H1 (cell line): ENCODE data around the gene PPP2R2C. TPM values are rescaled to one million over a fixed set of nuclear protein-coding genes. Genes with fewer than 3 reads are reported as not detected.

Experiments
- CTCF ChIA-PET: fragments of 300-600 bp; sonication (Branson Sonifier 250); formaldehyde crosslinking; loops from one replicate; lab custom pipeline; 2021; ENCODE audit not compliant: partially characterized antibody; lab: Charles Lee
- POLR2A ChIA-PET: fragments of 300-600 bp; sonication (Branson Sonifier 250); formaldehyde crosslinking; loops from one replicate; lab custom pipeline; 2021; ENCODE audit warnings: inconsistent platforms; ENCODE audit not compliant: partially characterized antibody; lab: Charles Lee
- DNase-seq, 2 experiments: peaks; one replicate each; pipeline versions ENCODE4 v3.0.0 to v3.0.0-alpha.2; 2010 to 2022; ENCODE audit warnings: low spot score in 2 of 2, low read depth in 1 of 2, mixed read lengths in 1 of 2
- FAIRE-seq: peaks from 2 replicates; lab custom pipeline; 2011; peaks lifted over from hg19 to GRCh38; lab: Jason Lieb, UNC
- H2AFZ ChIP-seq: 2 replicates; pipeline ENCODE4 v1.8.1; 2012; ENCODE audit warnings: low read length, inconsistent platforms
- H2AK5ac ChIP-seq: 2 replicates; pipeline ENCODE4 v1.6.1; 2013; ENCODE audit warnings: low read depth, low read length
- H2BK120ac ChIP-seq: replicated peaks from 2 replicates; pipeline ENCODE3; 2013; ENCODE audit warnings: low read depth, low read length, inconsistent platforms
- H2BK12ac ChIP-seq: 2 replicates; pipeline ENCODE4 v1.6.1; 2013; ENCODE audit warnings: low read depth, low read length
- H2BK15ac ChIP-seq: 2 replicates; pipeline ENCODE4 v1.6.1; 2013; ENCODE audit warnings: low read length
- H2BK20ac ChIP-seq: 2 replicates; pipeline ENCODE4 v1.6.1; 2013; ENCODE audit warnings: low read length
- H2BK5ac ChIP-seq: 2 replicates; pipeline ENCODE4 v1.6.1; 2013; ENCODE audit warnings: low read depth, low read length
- H3K14ac ChIP-seq: 2 replicates; pipeline ENCODE4 v1.6.1; 2013; ENCODE audit warnings: inconsistent platforms; ENCODE audit not compliant: insufficient read length
- H3K18ac ChIP-seq: 2 replicates; pipeline ENCODE4 v1.6.1; 2013; ENCODE audit warnings: low read length; ENCODE audit errors: extremely low read depth
- H3K23ac ChIP-seq: 2 replicates; pipeline ENCODE4 v1.6.1; 2013; ENCODE audit warnings: inconsistent platforms; ENCODE audit not compliant: insufficient read length
- H3K23me2 ChIP-seq: 2 replicates; pipeline ENCODE4 v1.6.1; 2013; ENCODE audit warnings: low read depth, low read length
- H3K27ac ChIP-seq: 2 replicates; pipeline ENCODE4 v1.6.1; 2011; ENCODE audit warnings: low read depth, low read length, inconsistent platforms
- H3K27me3 ChIP-seq, 4 experiments: replicated peaks in 1 of 4; 1 replicate in 1 of 4; 2 replicates in 3 of 4; pipeline versions ENCODE4 v1.6.1 to v1.8.1; 2011 to 2013; ENCODE audit warnings: low read length in 3 of 4, mild to moderate bottlenecking in 3 of 4, inconsistent platforms in 2 of 4, mixed read lengths in 2 of 4, moderate library complexity in 1 of 4; ENCODE audit not compliant: control insufficient read depth in 3 of 4, insufficient read depth in 3 of 4; ENCODE audit errors: extremely low read depth in 1 of 4
- H3K36me3 ChIP-seq, 4 experiments: 2 replicates each; pipeline versions ENCODE4 v1.6.1 to v1.8.1; 2011 to 2013; ENCODE audit warnings: mild to moderate bottlenecking in 4 of 4, low read length in 3 of 4, moderate library complexity in 2 of 4, control low read depth in 1 of 4, inconsistent platforms in 1 of 4; ENCODE audit not compliant: insufficient read depth in 4 of 4, control insufficient read depth in 2 of 4
- H3K4ac ChIP-seq: replicated peaks from 2 replicates; pipeline ENCODE3; 2013; ENCODE audit warnings: low read length, low read depth, mixed read lengths, inconsistent platforms; ENCODE audit not compliant: insufficient read length
- H3K4me1 ChIP-seq, 4 experiments: replicated peaks in 1 of 4; 1 replicate in 1 of 4; 2 replicates in 3 of 4; pipeline versions ENCODE4 v1.6.1 to v1.8.1; 2011 to 2013; ENCODE audit warnings: low read length in 3 of 4, inconsistent platforms in 2 of 4, mixed read lengths in 1 of 4; ENCODE audit not compliant: insufficient read depth in 4 of 4, control insufficient read depth in 3 of 4
- H3K4me2 ChIP-seq, 2 experiments: 2 replicates each; pipeline versions ENCODE4 v1.6.1 to v1.8.1; 2011 to 2013; ENCODE audit warnings: low read depth in 2 of 2, low read length in 2 of 2, control low read depth in 1 of 2, inconsistent platforms in 1 of 2, mild to moderate bottlenecking in 1 of 2; ENCODE audit not compliant: insufficient read depth in 1 of 2
- H3K4me3 ChIP-seq, 4 experiments: fragments of 200-600, 300-600 bp in 1 of 4; sonication (generic), shearing (Covaris generic), sonication (Bioruptor Twin) in 1 of 4; 2 replicates each; pipeline versions ENCODE4 v1.5.1 to v1.8.1; 2011 to 2016; ENCODE audit warnings: low read length in 4 of 4, low read depth in 3 of 4, control low read depth in 2 of 4, inconsistent platforms in 2 of 4, mild to moderate bottlenecking in 2 of 4, mixed read lengths in 1 of 4, moderate library complexity in 1 of 4; ENCODE audit not compliant: insufficient read depth in 2 of 4; ENCODE audit errors: extremely low read depth in 1 of 4
- H3K56ac ChIP-seq: replicated peaks from 2 replicates; pipeline ENCODE3; 2013; ENCODE audit warnings: low read depth, mild to moderate bottlenecking, mixed read lengths, low read length, inconsistent platforms; ENCODE audit not compliant: insufficient read length
- H3K79me1 ChIP-seq: 2 replicates; pipeline ENCODE4 v1.6.1; 2013; ENCODE audit warnings: low read depth, low read length, control low read depth
- H3K79me2 ChIP-seq, 2 experiments: 2 replicates each; pipeline versions ENCODE4 v1.6.1 to v1.8.1; 2012 to 2013; ENCODE audit warnings: low read length in 2 of 2, mild to moderate bottlenecking in 2 of 2, inconsistent platforms in 1 of 2; ENCODE audit not compliant: insufficient read depth in 2 of 2, control insufficient read depth in 1 of 2
- H3K9ac ChIP-seq, 4 experiments: replicated peaks in 1 of 4; 1 replicate in 1 of 4; 2 replicates in 3 of 4; pipeline versions ENCODE4 v1.6.1 to v1.8.1; 2011 to 2013; ENCODE audit warnings: low read depth in 3 of 4, low read length in 3 of 4, control low read depth in 2 of 4, mild to moderate bottlenecking in 2 of 4, moderate library complexity in 2 of 4, inconsistent platforms in 1 of 4; ENCODE audit errors: extremely low read depth in 1 of 4
- H3K9me3 ChIP-seq, 2 experiments: 2 replicates each; pipeline versions ENCODE4 v1.6.1 to v1.8.1; 2012 to 2013; ENCODE audit warnings: mild to moderate bottlenecking in 2 of 2, moderate library complexity in 2 of 2, control low read depth in 1 of 2, inconsistent platforms in 1 of 2, low read depth in 1 of 2, low read length in 1 of 2, mixed read lengths in 1 of 2; ENCODE audit not compliant: insufficient read depth in 2 of 2
- H4K20me1 ChIP-seq, 2 experiments: replicated peaks in 1 of 2; 2 replicates each; pipeline versions ENCODE3 to v1.8.1; 2011 to 2013; ENCODE audit warnings: inconsistent platforms in 2 of 2, low read length in 2 of 2, mild to moderate bottlenecking in 1 of 2; ENCODE audit not compliant: insufficient read depth in 2 of 2, control insufficient read depth in 1 of 2
- H4K5ac ChIP-seq: 2 replicates; pipeline ENCODE4 v1.6.1; 2013; ENCODE audit warnings: low read length, low read depth, mixed read lengths, inconsistent platforms; ENCODE audit not compliant: insufficient read length
- H4K8ac ChIP-seq: 2 replicates; pipeline ENCODE4 v1.8.0; 2013; ENCODE audit warnings: mild to moderate bottlenecking, moderate library complexity, low read length, inconsistent platforms; ENCODE audit not compliant: insufficient read depth; ENCODE audit errors: extremely low read depth
- H4K91ac ChIP-seq: replicated peaks from 2 replicates; pipeline ENCODE3; 2013; ENCODE audit warnings: low read length, mixed read lengths, inconsistent platforms; ENCODE audit not compliant: insufficient read length
- CBX8 ChIP-seq: fragments of 300-800, 300-1000 bp; sonication (generic); IDR thresholded peaks from 2 replicates; pipeline ENCODE4 v1.7.1; 2016; ENCODE audit warnings: low read depth, low read length, borderline replicate concordance
- KDM1A ChIP-seq: fragments of 200-600, 300-600 bp; sonication (generic); IDR thresholded peaks from 2 replicates; pipeline ENCODE4 v1.7.1; 2016; ENCODE audit warnings: mild to moderate bottlenecking, low read length, borderline replicate concordance
- WGBS, 2 experiments: shearing (Covaris generic) in 1 of 2; methylation state at CpG; one replicate each; pipeline versions ENCODE4 v1.1.6 to v1.1.7; 2013 to 2015; ENCODE audit warnings: low lambda C conversion rate in 2 of 2, mixed read lengths in 2 of 2, inconsistent platforms in 1 of 2, low coverage in 1 of 2, missing lambda C conversion rate in 1 of 2; ENCODE audit not compliant: insufficient replicate concordance in 2 of 2, insufficient coverage in 1 of 2, insufficient read length in 1 of 2; ENCODE audit errors: extremely low coverage in 1 of 2, missing lambda C conversion rate in 1 of 2; 5-methylcytosine and 5-hydroxymethylcytosine counted together
- polyA plus RNA-seq, 7 experiments: library from polyadenylated mRNA; depleted of rRNA in 3 of 7; stranded (reverse) in 5 of 7; unstranded in 2 of 7; fragments of >200 nt in 5 of 7; fragments of 200-250 nt in 2 of 7; gene quantifications; 1 replicate in 5 of 7; 2 replicates in 1 of 7; 4 replicates in 1 of 7; pipeline versions ENCODE4 v1.2.1 to v1.2.3, GENCODE V29; 2011 to 2013; ENCODE audit warnings: missing spikeins in 2 of 7, mixed read lengths in 2 of 7
- total RNA-seq: library from RNA; stranded (reverse); fragmentation: NEBNext Ultra II Directional; extraction: Animal tissue kit (Norgen Biotek cat#: 25700); gene quantifications from 2 replicates; pipeline ENCODE4 v1.2.1, GENCODE V29; 2021

PPP2R2C gene
- total and polyA plus RNA-seq, 2 of the 8 experiments (the other 6 are each of a cell fraction or from before 2014, with no cell fraction given), result 6.4 TPM

GRCh38 chr4:6338175-6338950, 134.1 kb downstream of the PPP2R2C start:
- no peak overlapping the region for H2BK15ac ChIP-seq
- no peak overlapping the region for H2BK5ac ChIP-seq
- ChIA-PET CTCF (interaction anchor here (1.0 to 12.2 kb wide), 6 partner anchors 9 to 184 kb away, joined by 3 to 175 read pairs (median 4); no protein-coding TSS in a partner anchor), POLR2A (no interaction called here)
- H3K18ac ChIP-seq, result no peak overlapping the region
- DNase-seq (no peak), FAIRE-seq (no peak)
- H2AFZ ChIP-seq, result no peak overlapping the region
- no peak overlapping the region for H4K91ac ChIP-seq
- H3K27me3 ChIP-seq, result no peaks in the 10 kb centered on the region
- no peak overlapping the region for H2AK5ac ChIP-seq
- H3K79me2 ChIP-seq, result no peaks in the 10 kb centered on the region
- peaks cover 0 to 14% (median 4%) of the 10 kb centered on the region in 4 experiments; a peak in 5 of 7 replicates for H3K4me1 ChIP-seq
- no peaks in the 10 kb centered on the region for H4K20me1 ChIP-seq
- 81% methylated on average over 12 of the region's 14 CpGs; no CpG with 5 or more reads in 1 of the 2 experiments for WGBS, 2 experiments
- H3K23me2 ChIP-seq, result no peaks in the 10 kb centered on the region
- no peak for TF ChIP-seq CBX8
- TF ChIP-seq KDM1A, result 0 out of 2 replicates have a peak, but pooled peaks have one; percentile 30
- no peak overlapping the region for H3K4me3 ChIP-seq
- H3K4me2 ChIP-seq, result no peak overlapping the region
- no peak overlapping the region for H2BK12ac ChIP-seq
- H2BK120ac ChIP-seq, result no peak overlapping the region
- no peak overlapping the region for H4K8ac ChIP-seq
- no peak overlapping the region for H4K5ac ChIP-seq
- no peaks in the 10 kb centered on the region for H3K79me1 ChIP-seq
- H3K14ac ChIP-seq, result no peak overlapping the region
- H2BK20ac ChIP-seq, result no peak overlapping the region
- no peak overlapping the region for H3K27ac ChIP-seq
- H3K56ac ChIP-seq, result no peak overlapping the region
- no peak overlapping the region for H3K23ac ChIP-seq
- H3K9ac ChIP-seq, result no peak overlapping the region
- no peaks in the 10 kb centered on the region for H3K36me3 ChIP-seq
- H3K4ac ChIP-seq, result no peak overlapping the region
- peaks cover 4 to 11% of the 10 kb centered on the region in 2 experiments; a peak in 3 of 4 replicates for H3K9me3 ChIP-seq
